Measurements from ENCODE around the gene MVD.

DNA sequence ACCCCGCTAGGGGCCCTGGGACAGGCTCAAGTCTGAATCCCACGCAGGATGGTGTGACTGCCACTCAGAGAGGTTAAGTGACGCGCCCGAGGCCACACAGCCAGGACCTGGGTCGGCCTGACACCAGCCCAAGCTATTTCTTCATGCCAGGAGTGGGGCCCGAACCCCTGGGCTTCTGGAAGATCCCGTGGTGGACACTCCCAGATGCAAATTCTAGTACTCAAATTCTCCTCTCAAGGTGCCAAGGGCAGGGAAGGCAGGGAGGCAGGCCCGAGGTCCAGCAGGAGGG, 19.3 kb downstream of the MVD start:
- TF ChIP-seq CTCF (IDR thresholded peaks at IDR 0.05) = no peak
- TF ChIP-seq POLR2A (IDR thresholded peaks at IDR 0.05) = no peak

All from thyroid gland (tissue), 4 donors.